IMR-90 (cell line): ENCODE data around the gene AGXT. TPM values are rescaled to one million over a fixed set of nuclear protein-coding genes. Genes with fewer than 3 reads are reported as not detected.

Experiments
- ATAC-seq: fragments of 200-7000 bp; cut with Tn5 transposase; 2 replicates; pipeline ENCODE4 v1.9.1; 2020; ENCODE audit warnings: low read depth, mild to moderate bottlenecking, moderate library complexity
- BruUV-seq: library from RNA; stranded (reverse); fragments of 400-500 nt; replicated peaks from 2 replicates; lab custom pipeline; 2021; lab: Mats Ljungman, UMichigan
- CTCF ChIA-PET: fragments of 300-600 bp; formaldehyde crosslinking; extraction: SDS; loops from one replicate; lab custom pipeline; 2021; ENCODE audit warnings: antibody characterized with exemption; lab: Yijun Ruan, JAX
- POLR2A ChIA-PET: fragments of 300-600 bp; sonication (Branson Sonifier 250); formaldehyde crosslinking; loops from one replicate; lab custom pipeline; 2022; ENCODE audit warnings: antibody characterized with exemption; ENCODE audit not compliant: unreplicated experiment; lab: Charles Lee
- DNase-seq: peaks from one replicate; pipeline ENCODE4 v3.0.0; 2013
- H2AFZ ChIP-seq: replicated peaks from 2 replicates; pipeline ENCODE3; 2013; ENCODE audit warnings: low read length, mild to moderate bottlenecking; ENCODE audit not compliant: poor library complexity
- H2AK5ac ChIP-seq: 2 replicates; pipeline ENCODE4 v1.6.1; 2013; ENCODE audit warnings: low read depth, low read length, inconsistent platforms
- H2AK9ac ChIP-seq: replicated peaks from 2 replicates; pipeline ENCODE3; 2013; ENCODE audit warnings: mild to moderate bottlenecking, low read depth, low read length, moderate library complexity; ENCODE audit not compliant: poor library complexity
- H2BK120ac ChIP-seq: 2 replicates; pipeline ENCODE4 v1.6.1; 2013; ENCODE audit warnings: low read depth, low read length, inconsistent platforms
- H2BK15ac ChIP-seq: 3 replicates; pipeline ENCODE4 v1.6.1; 2013; ENCODE audit warnings: low read depth, low read length, inconsistent platforms
- H2BK20ac ChIP-seq: 2 replicates; pipeline ENCODE4 v1.6.1; 2013; ENCODE audit warnings: low read depth, mild to moderate bottlenecking, inconsistent platforms, low read length, moderate library complexity
- H2BK5ac ChIP-seq: 2 replicates; pipeline ENCODE4 v1.6.1; 2013; ENCODE audit warnings: mild to moderate bottlenecking, low read depth, low read length, inconsistent platforms; ENCODE audit not compliant: poor library complexity, severe bottlenecking
- H3K14ac ChIP-seq: replicated peaks from 2 replicates; pipeline ENCODE4 v1.6.1; 2013; ENCODE audit warnings: low read depth, low read length, inconsistent platforms
- H3K18ac ChIP-seq: 2 replicates; pipeline ENCODE4 v1.6.1; 2013; ENCODE audit warnings: low read depth, low read length, control low read depth
- H3K23ac ChIP-seq: 2 replicates; pipeline ENCODE4 v1.6.1; 2013; ENCODE audit warnings: low read depth, low read length, inconsistent platforms
- H3K27ac ChIP-seq: 2 replicates; pipeline ENCODE4 v1.5.1; 2013; ENCODE audit warnings: mild to moderate bottlenecking, control low read depth, low read length; ENCODE audit not compliant: insufficient read depth
- H3K27me3 ChIP-seq: 2 replicates; pipeline ENCODE4 v1.6.1; 2013; ENCODE audit warnings: low read length; ENCODE audit not compliant: control insufficient read depth, insufficient read depth
- H3K36me3 ChIP-seq: 2 replicates; pipeline ENCODE4 v1.6.1; 2013; ENCODE audit warnings: low read length, mixed read lengths; ENCODE audit not compliant: control insufficient read depth, insufficient read depth
- H3K4ac ChIP-seq: 2 replicates; pipeline ENCODE4 v1.6.1; 2013; ENCODE audit warnings: low read depth, low read length, inconsistent platforms
- H3K4me1 ChIP-seq: 2 replicates; pipeline ENCODE4 v1.6.1; 2013; ENCODE audit warnings: low read length, mixed read lengths; ENCODE audit not compliant: control insufficient read depth, insufficient read depth
- H3K4me2 ChIP-seq: 2 replicates; pipeline ENCODE4 v1.6.1; 2013; ENCODE audit warnings: low read depth, mild to moderate bottlenecking, control low read depth, low read length, moderate library complexity
- H3K4me3 ChIP-seq: 2 replicates; pipeline ENCODE4 v1.5.1; 2013; ENCODE audit warnings: low read depth, mild to moderate bottlenecking, control low read depth, low read length, moderate library complexity; ENCODE audit not compliant: insufficient read depth
- H3K56ac ChIP-seq: 2 replicates; pipeline ENCODE4 v1.6.1; 2013; ENCODE audit warnings: low read length, inconsistent platforms; ENCODE audit not compliant: insufficient read depth; ENCODE audit errors: extremely low read depth
- H3K79me1 ChIP-seq, 2 experiments: 2 replicates each; pipeline ENCODE4 v1.6.1; 2013; ENCODE audit warnings: low read length in 2 of 2, inconsistent platforms in 1 of 2, low read depth in 1 of 2
- H3K9ac ChIP-seq: 2 replicates; pipeline ENCODE4 v1.6.1; 2013; ENCODE audit warnings: low read depth, low read length, control low read depth
- H3K9me1 ChIP-seq: 2 replicates; pipeline ENCODE4 v1.6.1; 2013; ENCODE audit warnings: low read length, inconsistent platforms; ENCODE audit not compliant: insufficient read depth
- H3K9me3 ChIP-seq: 2 replicates; pipeline ENCODE4 v1.6.1; 2013; ENCODE audit warnings: low read length; ENCODE audit not compliant: control insufficient read depth, insufficient read depth
- H4K20me1 ChIP-seq: 2 replicates; pipeline ENCODE4 v1.6.1; 2013; ENCODE audit warnings: low read length, inconsistent platforms; ENCODE audit not compliant: insufficient read depth
- H4K5ac ChIP-seq: 2 replicates; pipeline ENCODE4 v1.6.1; 2013; ENCODE audit warnings: mild to moderate bottlenecking, low read depth, low read length, control low read depth
- H4K8ac ChIP-seq, 2 experiments: 2 replicates each; pipeline ENCODE4 v1.6.1; 2013; ENCODE audit warnings: low read depth in 2 of 2, low read length in 2 of 2, control low read depth in 1 of 2, inconsistent platforms in 1 of 2
- H4K91ac ChIP-seq: 2 replicates; pipeline ENCODE4 v1.6.1; 2013; ENCODE audit warnings: low read depth, low read length, inconsistent platforms; ENCODE audit not compliant: insufficient read depth
- BHLHE40 ChIP-seq: fragments of 150-350 bp; IDR thresholded peaks from 2 replicates; pipeline ENCODE4 v1.6.1; 2016; ENCODE audit warnings: mild to moderate bottlenecking, low read depth, low read length
- CEBPB ChIP-seq: IDR thresholded peaks from 2 replicates; pipeline ENCODE4 v1.6.1; 2012; ENCODE audit warnings: low read depth, low read length, improper control_type of control experiment
- CHD1 ChIP-seq: IDR thresholded peaks from 2 replicates; pipeline ENCODE4 v1.6.1; 2012; ENCODE audit warnings: low read depth, low read length, improper control_type of control experiment
- CTCF ChIP-seq: conservative IDR thresholded peaks from 2 replicates; pipeline ENCODE4 v1.5.1; 2012; ENCODE audit warnings: mild to moderate bottlenecking, low read depth, low read length, improper control_type of control experiment
- ELK1 ChIP-seq: fragments of 150-350 bp; IDR thresholded peaks from 2 replicates; pipeline ENCODE4 v1.6.1; 2016; ENCODE audit warnings: low read depth, mild to moderate bottlenecking, low read length, moderate library complexity, borderline replicate concordance
- FOS ChIP-seq: fragments of 150-350 bp; IDR thresholded peaks from 2 replicates; pipeline ENCODE4 v1.6.1; 2016; ENCODE audit warnings: low read depth, low read length
- MAZ ChIP-seq: IDR thresholded peaks from 2 replicates; pipeline ENCODE4 v1.6.1; 2012; ENCODE audit warnings: low read depth, mild to moderate bottlenecking, low read length, improper control_type of control experiment, moderate library complexity, borderline replicate concordance
- MXI1 ChIP-seq: IDR thresholded peaks from 2 replicates; pipeline ENCODE4 v1.6.1; 2012; ENCODE audit warnings: low read depth, mild to moderate bottlenecking, low read length, moderate library complexity, borderline replicate concordance
- NFE2L2 ChIP-seq: fragments of 150-350 bp; IDR thresholded peaks from 2 replicates; pipeline ENCODE4 v1.6.1; 2016; ENCODE audit warnings: low read depth, mild to moderate bottlenecking, low read length
- POLR2A ChIP-seq: IDR thresholded peaks from 2 replicates; pipeline ENCODE4 v1.6.1; 2012; ENCODE audit warnings: mild to moderate bottlenecking, low read depth, low read length
- RCOR1 ChIP-seq: IDR thresholded peaks from 2 replicates; pipeline ENCODE4 v1.6.1; 2012; ENCODE audit warnings: mild to moderate bottlenecking, low read length, improper control_type of control experiment; ENCODE audit not compliant: insufficient replicate concordance
- RFX5 ChIP-seq: IDR thresholded peaks from 2 replicates; pipeline ENCODE4 v1.8.0; 2012; ENCODE audit warnings: low read depth, mild to moderate bottlenecking, low read length, moderate library complexity
- USF2 ChIP-seq: fragments of 150-350 bp; IDR thresholded peaks from 2 replicates; pipeline ENCODE4 v1.6.1; 2017; ENCODE audit warnings: mild to moderate bottlenecking, antibody characterized with exemption, low read length, low read depth
- WGBS, 2 experiments: methylation state at CpG; one replicate each; pipeline versions ENCODE4 v1.1.5 to v1.1.7; 2013; ENCODE audit warnings: missing lambda C conversion rate in 2 of 2; ENCODE audit not compliant: insufficient read length in 1 of 2; ENCODE audit errors: extremely low coverage in 2 of 2; 5-methylcytosine and 5-hydroxymethylcytosine counted together
- dilution Hi-C: fragments of 300-500 bp; cut with HindIII; formaldehyde crosslinking; loops from one replicate; pipeline ENCODE4 v1.14.3; 2018; ENCODE audit warnings: low sequenced_read_pairs; ENCODE audit not compliant: unreplicated experiment
- in situ Hi-C: fragments of 300-500 bp; cut with MboI; formaldehyde crosslinking; loops from 3 replicates; pipeline ENCODE4 v1.14.3; 2019; ENCODE audit warnings: low sequenced_read_pairs, inconsistent platforms, mixed read lengths
- intact Hi-C: fragments of 100-400 bp; cut with micrococcal nuclease; formaldehyde crosslinking; loops from 2 replicates; pipeline ENCODE4 v1.10.0; 2022
- polyA plus RNA-seq, 3 experiments: library from polyadenylated mRNA; depleted of rRNA; stranded (reverse); fragments of >200 nt; gene quantifications; 2 replicates each; pipeline ENCODE4 v1.2.3, GENCODE V29; 2012; ENCODE audit warnings: low replicate concordance in 1 of 3
- total RNA-seq: library from RNA; depleted of rRNA; stranded (reverse); fragments of >200 nt; gene quantifications from 2 replicates; pipeline ENCODE4 v1.2.3, GENCODE V29; 2012

The AGXT gene
- total and polyA plus RNA-seq, 2 of the 4 experiments (the other 2 are of a cell fraction): not detected

GRCh38 chr2:240928476-240929363, 60.1 kb downstream of the AGXT start:
- H3K14ac ChIP-seq: no peak overlapping the region
- no peak overlapping the region for H2AK9ac ChIP-seq
- H3K27me3 ChIP-seq: peaks cover 23% of the 10 kb centered on the region
- H3K27ac ChIP-seq: no peak overlapping the region
- WGBS, 2 experiments: 89% methylated on average over 14 of the region's 24 CpGs; no CpG with 5 or more reads in 1 of the 2 experiments
- H4K20me1 ChIP-seq: no peaks in the 10 kb centered on the region
- no peak overlapping the region for H3K9ac ChIP-seq
- H3K4me3 ChIP-seq: no peak overlapping the region
- H3K4ac ChIP-seq: no peak overlapping the region
- in situ Hi-C loops (no loop called here), dilution Hi-C loops (no loop called here), intact Hi-C loops (no loop called here)
- no peak overlapping the region for H4K91ac ChIP-seq
- H3K36me3 ChIP-seq: no peaks in the 10 kb centered on the region
- no peaks in the 10 kb centered on the region for H3K9me1 ChIP-seq
- ChIA-PET CTCF (no interaction called here), POLR2A (no interaction called here)
- no peak overlapping the region for H2BK120ac ChIP-seq
- H3K56ac ChIP-seq: no peak overlapping the region
- H2AFZ ChIP-seq: peak overlapping the region; percentile 8
- no peak for TF ChIP-seq CTCF
- no peak for TF ChIP-seq POLR2A
- TF ChIP-seq MAZ: no peak
- TF ChIP-seq RFX5: no peak
- no peak for TF ChIP-seq ELK1
- TF ChIP-seq NFE2L2: no peak
- TF ChIP-seq USF2: no peak
- no peak for TF ChIP-seq BHLHE40
- TF ChIP-seq MXI1: no peak
- TF ChIP-seq CEBPB: no peak
- no peak for TF ChIP-seq FOS
- TF ChIP-seq CHD1: no peak
- TF ChIP-seq RCOR1: no peak
- no TSS peak for BruUV-seq
- ATAC-seq (no peak), DNase-seq (no peak)
- no peak overlapping the region for H3K23ac ChIP-seq
- no peak overlapping the region for H3K18ac ChIP-seq
- no peak overlapping the region for H3K4me2 ChIP-seq
- peaks cover 1% of the 10 kb centered on the region; the same call in 1 of the 2 replicates for H3K4me1 ChIP-seq
- H2BK5ac ChIP-seq: no peak overlapping the region
- no peak overlapping the region for H2AK5ac ChIP-seq
- H4K5ac ChIP-seq: no peak overlapping the region
- H3K79me1 ChIP-seq: no peaks in the 10 kb centered on the region
- H2BK20ac ChIP-seq: no peak overlapping the region
- H3K9me3 ChIP-seq: no peaks in the 10 kb centered on the region
- no peak overlapping the region for H4K8ac ChIP-seq
- no peak overlapping the region for H2BK15ac ChIP-seq
